Retinal pigment epithelial cell (primary cell): ENCODE results near the gene MVB12B.

Experiments
- DNase-seq: peaks from one replicate; pipeline ENCODE4 v3.0.0-alpha.2; 2010; ENCODE audit warnings: low read depth
- H3K4me3 ChIP-seq: 2 replicates; pipeline ENCODE4 v1.5.1; 2011; ENCODE audit warnings: mild to moderate bottlenecking, low read length, control low read depth, moderate library complexity
- TF ChIP-seq, protein P1 (sequence below): conservative IDR thresholded peaks from 2 replicates; pipeline ENCODE4 v1.5.1; 2011; ENCODE audit warnings: low read depth, low read length, control low read depth, inconsistent platforms

The MVB12B gene

DNA sequence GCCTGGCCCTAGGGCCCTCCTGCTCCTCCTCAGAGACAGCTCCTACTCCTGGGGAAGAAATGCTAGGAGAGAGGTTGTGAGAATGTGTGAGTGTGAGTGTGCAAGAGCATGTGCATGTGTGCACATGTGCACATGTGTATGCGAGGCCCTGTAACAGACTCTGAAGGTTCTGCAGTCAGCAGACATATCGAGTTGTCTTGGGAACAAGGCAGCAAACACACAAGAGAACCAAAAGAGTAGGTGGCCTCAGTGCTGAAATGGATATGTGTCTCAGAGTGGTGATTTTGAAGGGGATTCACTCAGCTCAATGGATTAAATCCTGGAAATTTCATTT lies 50.5 kb downstream of the MVB12B start:
- DNase-seq: no peak
- TF ChIP-seq, protein P1, sequence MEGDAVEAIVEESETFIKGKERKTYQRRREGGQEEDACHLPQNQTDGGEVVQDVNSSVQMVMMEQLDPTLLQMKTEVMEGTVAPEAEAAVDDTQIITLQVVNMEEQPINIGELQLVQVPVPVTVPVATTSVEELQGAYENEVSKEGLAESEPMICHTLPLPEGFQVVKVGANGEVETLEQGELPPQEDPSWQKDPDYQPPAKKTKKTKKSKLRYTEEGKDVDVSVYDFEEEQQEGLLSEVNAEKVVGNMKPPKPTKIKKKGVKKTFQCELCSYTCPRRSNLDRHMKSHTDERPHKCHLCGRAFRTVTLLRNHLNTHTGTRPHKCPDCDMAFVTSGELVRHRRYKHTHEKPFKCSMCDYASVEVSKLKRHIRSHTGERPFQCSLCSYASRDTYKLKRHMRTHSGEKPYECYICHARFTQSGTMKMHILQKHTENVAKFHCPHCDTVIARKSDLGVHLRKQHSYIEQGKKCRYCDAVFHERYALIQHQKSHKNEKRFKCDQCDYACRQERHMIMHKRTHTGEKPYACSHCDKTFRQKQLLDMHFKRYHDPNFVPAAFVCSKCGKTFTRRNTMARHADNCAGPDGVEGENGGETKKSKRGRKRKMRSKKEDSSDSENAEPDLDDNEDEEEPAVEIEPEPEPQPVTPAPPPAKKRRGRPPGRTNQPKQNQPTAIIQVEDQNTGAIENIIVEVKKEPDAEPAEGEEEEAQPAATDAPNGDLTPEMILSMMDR: no peak
- no peak overlapping the region for H3K4me3 ChIP-seq

DNA sequence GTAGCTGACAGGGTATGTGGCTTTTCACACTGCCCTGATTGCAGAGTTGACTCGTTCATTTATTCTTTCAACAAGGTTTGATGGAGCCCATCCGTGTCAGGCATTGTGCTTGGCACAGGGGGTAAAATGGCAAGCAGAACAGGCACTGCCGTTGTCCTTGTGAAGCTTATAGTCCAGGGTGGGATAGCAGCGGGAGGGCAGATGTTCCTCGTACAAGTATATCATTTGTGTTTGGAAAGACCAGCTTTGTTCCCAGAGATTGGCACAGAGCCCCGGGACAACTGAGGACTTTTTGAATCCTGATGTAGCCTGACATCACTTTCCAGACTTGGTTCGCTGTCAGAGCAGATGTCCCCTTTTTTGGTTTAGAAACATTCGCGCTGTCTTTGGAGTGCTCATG lies 50.9 kb downstream of the MVB12B start:
- TF ChIP-seq, protein P1: no peak
- DNase-seq: no peak
- no peak overlapping the region for H3K4me3 ChIP-seq

DNA sequence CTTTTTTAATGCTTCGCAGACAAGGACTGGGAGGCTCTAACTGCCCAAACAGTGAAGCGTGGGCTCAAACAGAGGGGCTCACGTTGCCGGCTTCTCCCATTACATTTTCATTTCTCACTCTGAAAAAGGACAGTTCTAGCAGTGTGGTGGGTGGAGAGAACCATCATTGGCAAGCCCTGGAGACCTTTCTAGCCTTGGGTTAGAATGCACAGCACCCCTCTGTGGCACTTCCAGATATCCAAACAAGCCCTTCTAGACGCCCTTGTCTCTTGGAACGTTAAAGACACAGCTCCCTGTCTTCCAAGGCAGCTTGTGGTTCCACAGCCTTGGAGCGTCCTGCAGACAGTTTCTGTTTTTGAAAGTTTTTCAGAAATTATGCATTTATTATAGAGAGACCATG lies 52.1 kb downstream of the MVB12B start:
- no peak overlapping the region for H3K4me3 ChIP-seq
- TF ChIP-seq, protein P1: no peak
- DNase-seq: no peak

DNA sequence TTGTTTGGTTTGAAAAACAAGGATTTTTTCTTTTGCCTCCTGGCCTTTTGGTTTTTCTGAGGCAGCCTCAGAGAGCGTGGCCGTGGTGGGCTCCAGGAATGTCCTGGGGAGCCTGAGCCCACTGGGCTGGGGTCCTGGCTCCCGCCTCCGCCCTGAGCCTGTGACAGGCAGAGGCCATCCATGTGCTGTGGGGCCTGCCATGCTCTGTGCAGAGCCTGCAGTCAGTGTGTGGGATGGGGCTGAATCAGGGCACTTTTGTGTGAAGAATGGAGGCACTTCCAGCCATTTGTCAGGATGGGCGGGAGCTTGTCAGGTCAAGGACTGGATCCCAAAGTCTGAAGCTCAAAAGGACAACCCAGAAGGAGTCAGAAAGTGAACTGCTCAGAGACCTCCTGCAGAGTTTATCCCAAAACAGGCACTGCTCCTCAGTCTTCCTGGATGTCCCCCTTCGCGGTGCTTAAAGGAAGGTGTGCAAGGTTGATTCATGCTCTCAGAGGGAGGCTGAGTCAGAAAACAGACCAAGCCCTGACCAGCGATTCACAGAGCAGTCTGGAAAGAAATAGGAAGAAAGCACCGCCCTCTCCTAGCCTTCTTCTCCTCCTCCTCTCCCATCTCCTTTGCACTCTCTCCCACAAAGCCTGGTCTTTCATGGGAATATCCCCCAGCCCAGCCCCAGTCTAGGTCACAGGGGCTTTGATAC lies 53.2 kb downstream of the MVB12B start:
- TF ChIP-seq, protein P1: no peak
- no peak for DNase-seq
- no peak overlapping the region for H3K4me3 ChIP-seq

DNA sequence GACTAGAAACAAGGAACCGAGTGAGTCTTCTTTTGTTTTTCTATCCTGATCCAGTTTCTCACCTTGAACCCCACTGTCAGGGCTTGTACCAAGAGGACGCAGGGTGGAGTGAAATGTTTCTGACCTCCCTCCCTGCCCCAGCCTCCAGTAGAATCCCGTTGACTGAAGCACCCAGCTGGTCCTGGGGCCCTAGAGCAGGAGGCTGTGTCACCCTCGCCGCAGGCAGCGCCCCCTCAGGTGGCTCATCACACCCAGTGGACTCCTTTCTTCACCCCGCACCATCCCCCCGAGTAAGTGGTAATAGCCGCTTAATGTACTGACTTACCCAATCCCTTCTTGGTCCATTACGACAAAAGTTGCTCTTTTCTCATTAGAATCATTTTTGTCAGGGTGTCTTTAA lies 53.8 kb downstream of the MVB12B start:
- TF ChIP-seq, protein P1: no peak
- DNase-seq: no peak
- H3K4me3 ChIP-seq: no peak overlapping the region

DNA sequence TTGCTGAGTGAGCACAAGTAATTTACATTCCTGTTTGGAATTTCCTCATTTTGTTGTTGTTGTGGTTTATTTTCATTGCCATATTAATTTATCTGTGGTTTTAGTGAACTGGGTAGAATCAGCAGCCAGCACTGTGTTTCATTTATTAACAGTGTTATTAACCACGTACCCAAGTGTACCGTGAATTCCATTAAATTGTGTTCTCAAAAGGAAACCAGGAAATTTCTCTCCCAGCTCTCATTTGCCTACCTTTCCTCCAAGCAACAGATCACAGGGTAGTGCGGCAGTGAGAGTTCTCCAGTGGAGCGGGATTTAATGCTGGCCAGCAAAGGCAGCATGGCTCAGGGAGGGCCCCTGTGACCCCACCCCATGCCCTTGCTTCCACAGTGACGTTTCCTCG lies 54.6 kb downstream of the MVB12B start:
- TF ChIP-seq, protein P1: no peak
- DNase-seq: no peak
- no peak overlapping the region for H3K4me3 ChIP-seq

DNA sequence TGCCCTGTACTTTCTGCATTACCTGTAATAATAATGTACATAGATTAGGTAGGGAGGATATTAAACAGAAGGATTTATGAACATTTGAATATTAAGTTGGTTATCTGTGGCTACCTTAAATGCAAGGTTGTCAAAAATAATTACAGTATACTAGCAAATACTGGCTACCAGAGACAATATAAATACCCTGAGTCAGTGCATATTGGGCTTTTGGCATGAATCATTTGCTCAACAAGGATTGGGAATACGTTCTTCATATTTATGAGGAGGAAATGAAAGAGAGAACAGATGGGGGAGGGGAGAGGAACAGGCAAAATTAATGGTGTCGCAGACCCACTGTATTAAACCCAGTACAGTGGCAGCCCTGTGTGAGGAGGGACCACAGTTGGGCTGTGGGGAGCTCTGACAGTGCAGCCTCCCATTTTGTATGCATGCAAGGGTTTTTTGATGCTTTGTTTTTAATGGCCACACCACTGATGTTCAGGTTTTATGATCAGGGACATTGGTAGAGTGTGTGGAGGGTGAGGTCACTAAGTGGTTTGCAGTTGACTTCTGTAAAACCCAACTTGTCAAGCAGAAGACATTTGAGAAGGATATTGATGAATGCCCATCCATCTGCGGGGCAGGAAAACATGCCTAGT lies 56.9 kb downstream of the MVB12B start:
- TF ChIP-seq, protein P1: no peak
- no peak for DNase-seq
- H3K4me3 ChIP-seq: no peak overlapping the region
